GM12878 (cell line): ENCODE results near the gene EPHA8. TPM values are rescaled to one million over a fixed set of nuclear protein-coding genes. Genes with fewer than 3 reads are reported as not detected.

Experiments
- ATAC-seq: fragments of 200-7000 bp; cut with Tn5 transposase; 3 replicates; pipeline ENCODE4 v1.9.1; 2020; ENCODE audit warnings: mild to moderate bottlenecking, moderate library complexity
- BruUV-seq: library from RNA; stranded (reverse); fragments of 400-500 nt; replicated peaks from 2 replicates; lab custom pipeline; 2021; lab: Mats Ljungman, UMichigan
- CTCF ChIA-PET: fragments of 300-600 bp; sonication (Branson Sonifier 250); formaldehyde crosslinking; extraction: SDS; loops from one replicate; lab custom pipeline; 2021; ENCODE audit warnings: inconsistent platforms; lab: Yijun Ruan, JAX
- POLR2A ChIA-PET: fragments of 350-600 bp; formaldehyde crosslinking; extraction: SDS; loops from one replicate; lab custom pipeline; 2021; ENCODE audit warnings: inconsistent platforms; lab: Charles Lee
- RAD21 ChIA-PET: fragments of 300-600 bp; sonication (Branson Sonifier 250); formaldehyde crosslinking; loops from one replicate; lab custom pipeline; 2023; ENCODE audit warnings: antibody characterized with exemption; ENCODE audit not compliant: unreplicated experiment; lab: Charles Lee
- SMC1A ChIA-PET: fragments of 300-600 bp; sonication (Branson Sonifier 250); formaldehyde crosslinking; loops from one replicate; lab custom pipeline; 2023; ENCODE audit not compliant: unreplicated experiment, uncharacterized antibody; lab: Charles Lee
- DNase-seq: peaks from one replicate; pipeline ENCODE4 v3.0.0-alpha.2; 2011; ENCODE audit warnings: low read depth, low spot score
- FAIRE-seq: peaks from 3 replicates; lab custom pipeline; 2011; peaks lifted over from hg19 to GRCh38; lab: Jason Lieb, UNC
- H2AFZ ChIP-seq: 2 replicates; pipeline ENCODE4 v1.6.0; 2011; ENCODE audit warnings: low read depth, low read length, control low read depth; ENCODE audit not compliant: control insufficient read depth
- H3K27ac ChIP-seq: 2 replicates; pipeline ENCODE4 v1.5.1; 2011; ENCODE audit warnings: control low read depth; ENCODE audit not compliant: control insufficient read depth, insufficient read depth
- H3K27me3 ChIP-seq, 2 experiments: replicated peaks in 1 of 2; 2 replicates each; pipeline versions ENCODE4 v1.6.0 to v1.6.1; 2011; ENCODE audit warnings: low read length in 1 of 2; ENCODE audit not compliant: control insufficient read depth in 2 of 2, insufficient read depth in 2 of 2
- H3K36me3 ChIP-seq, 2 experiments: 2 replicates each; pipeline ENCODE4 v1.5.1; 2011; ENCODE audit warnings: low read length in 1 of 2; ENCODE audit not compliant: control insufficient read depth in 2 of 2, insufficient read depth in 2 of 2
- H3K4me1 ChIP-seq: 2 replicates; pipeline ENCODE4 v1.6.1; 2011; ENCODE audit warnings: mild to moderate bottlenecking, low read length, moderate library complexity, mixed read lengths; ENCODE audit not compliant: control insufficient read depth, insufficient read depth
- H3K4me2 ChIP-seq: 2 replicates; pipeline ENCODE4 v1.6.0; 2011; ENCODE audit warnings: control low read depth; ENCODE audit not compliant: control insufficient read depth, insufficient read depth
- H3K4me3 ChIP-seq: fragments of 200-600 bp; sonication (generic); 2 replicates; pipeline ENCODE4 v1.5.1; 2016
- H3K79me2 ChIP-seq: 2 replicates; pipeline ENCODE4 v1.6.0; 2011; ENCODE audit warnings: low read length; ENCODE audit not compliant: control insufficient read depth, insufficient read depth
- H3K9ac ChIP-seq: 2 replicates; pipeline ENCODE4 v1.8.0; 2011; ENCODE audit warnings: low read length, control low read depth, mixed read lengths; ENCODE audit not compliant: control insufficient read depth, insufficient read depth
- H3K9me3 ChIP-seq: replicated peaks from 3 replicates; pipeline ENCODE4 v1.5.1; 2011; ENCODE audit warnings: mild to moderate bottlenecking, low read length; ENCODE audit not compliant: control insufficient read depth, insufficient read depth
- H4K20me1 ChIP-seq: 2 replicates; pipeline ENCODE4 v1.6.0; 2011; ENCODE audit not compliant: control insufficient read depth, insufficient read depth
- BCL11A ChIP-seq: IDR thresholded peaks from 2 replicates; pipeline ENCODE4 v1.6.1; 2011; ENCODE audit warnings: low read depth, low read length
- EED ChIP-seq: sonication (generic); IDR thresholded peaks from 2 replicates; pipeline ENCODE4 v1.6.1; 2016; ENCODE audit warnings: antibody characterized with exemption, low read depth
- IKZF2 ChIP-seq, 2 experiments: fragments of 450-650 bp; IDR thresholded peaks; 2 replicates each; pipeline ENCODE4 v1.6.1; 2017; ENCODE audit warnings: mild to moderate bottlenecking in 2 of 2, moderate library complexity in 2 of 2
- IRF4 ChIP-seq: IDR thresholded peaks from 2 replicates; pipeline ENCODE4 v1.6.1; 2011; ENCODE audit warnings: low read depth, low read length
- POLR2A ChIP-seq: IDR thresholded peaks from 2 replicates; pipeline ENCODE4 v1.6.1; 2011; ENCODE audit warnings: low read depth, mild to moderate bottlenecking, low read length
- RFX5 ChIP-seq: IDR thresholded peaks from 2 replicates; pipeline ENCODE4 v1.6.1; 2011; ENCODE audit warnings: low read depth, low read length, improper control_type of control experiment
- ZNF207 ChIP-seq: fragments of 450-650 bp; IDR thresholded peaks from 2 replicates; pipeline ENCODE4 v1.6.1; 2014; ENCODE audit warnings: antibody characterized with exemption, mild to moderate bottlenecking, borderline replicate concordance
- WGBS: methylation state at CpG from one replicate; pipeline ENCODE4 v1.1.6; 2016; ENCODE audit warnings: low lambda C conversion rate; ENCODE audit not compliant: insufficient replicate concordance, insufficient coverage; ENCODE audit errors: missing lambda C conversion rate; 5-methylcytosine and 5-hydroxymethylcytosine counted together
- in situ Hi-C: fragments of 300-500 bp; cut with MboI; formaldehyde crosslinking; loops from 9 replicates; pipeline ENCODE4 v1.14.3; 2018; ENCODE audit warnings: mixed read lengths
- intact Hi-C: fragments of 100-400 bp; cut with micrococcal nuclease; formaldehyde crosslinking; loops from one replicate; pipeline ENCODE4 v1.14.2; 2022; ENCODE audit not compliant: unreplicated experiment
- polyA plus RNA-seq, 11 experiments: library from polyadenylated mRNA; depleted of rRNA in 4 of 11; unstranded in 6 of 11; stranded (reverse) in 5 of 11; fragments of >200 nt; fragmentation: Nextera tagmentation in 4 of 11; fragmentation: Illumina TruSeq in 1 of 11; extraction: Ambion mirVana in 4 of 11; extraction: Trizol in 1 of 11; gene quantifications; 1 replicate in 1 of 11; 2 replicates in 10 of 11; pipeline versions ENCODE4 v1.2.1 to v1.2.3, GENCODE V29; 2011 to 2016; ENCODE audit warnings: inconsistent platforms in 2 of 11, missing spikeins in 2 of 11, low read depth in 1 of 11
- total RNA-seq, 4 experiments: library from RNA; depleted of rRNA in 3 of 4; stranded (reverse); fragments of >200 nt in 3 of 4; fragmentation: Illumina TruSeq in 1 of 4; extraction: Trizol in 1 of 4; gene quantifications; 2 replicates each; pipeline versions ENCODE4 v1.2.1 to v1.2.3, GENCODE V29; 2013 to 2021
- TF ChIP-seq, protein P1 (sequence below): fragments of 450-650 bp; IDR thresholded peaks from 2 replicates; pipeline ENCODE4 v1.6.1; 2017; ENCODE audit warnings: antibody characterized with exemption, mild to moderate bottlenecking, moderate library complexity
- TF ChIP-seq, protein P2 (sequence below): fragments of 450-650 bp; IDR thresholded peaks from 2 replicates; pipeline ENCODE4 v1.6.1; 2017; ENCODE audit warnings: mild to moderate bottlenecking
- TF ChIP-seq, protein P3 (sequence below): IDR thresholded peaks from 2 replicates; pipeline ENCODE4 v1.6.1; 2012; ENCODE audit warnings: low read depth, low read length, improper control_type of control experiment
- TF ChIP-seq, protein P4 (sequence below): IDR thresholded peaks from 2 replicates; pipeline ENCODE4 v1.6.1; 2012; ENCODE audit warnings: low read depth, low read length, improper control_type of control experiment

Gene EPHA8
- total and polyA plus RNA-seq, 10 of the 15 experiments (the other 5 are each of a cell fraction or from before 2014, with no cell fraction given), result not detected

DNA sequence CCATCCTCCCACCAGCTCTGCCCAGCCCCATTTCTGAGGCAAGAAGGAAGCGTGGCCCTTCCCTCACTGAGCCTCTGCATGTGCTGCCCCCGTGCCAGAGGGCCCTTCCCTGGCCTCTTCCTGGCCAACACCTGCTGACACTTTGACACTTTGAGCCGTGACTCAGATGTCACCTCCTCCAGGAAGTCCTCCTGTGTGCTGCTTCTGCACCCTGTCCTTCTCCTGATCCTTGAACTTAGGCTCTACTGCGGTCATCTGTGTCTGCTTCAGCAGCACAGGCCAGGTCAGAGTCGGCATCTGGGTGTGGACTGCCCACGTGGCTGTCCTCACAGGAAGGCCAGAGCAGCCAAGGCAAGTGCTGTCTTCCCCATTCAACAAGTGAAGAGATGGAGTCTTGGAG, 19.6 kb upstream of the EPHA8 start:
- Histone ChIP-seq H2AFZ (no peak overlapping the region), H3K9me3 (no peaks in the 10 kb centered on the region), H3K4me3 (no peak overlapping the region), H3K27me3 (no peaks in the 10 kb centered on the region), H3K4me2 (no peak overlapping the region), H4K20me1 (no peaks in the 10 kb centered on the region), H3K9ac (no peak overlapping the region), H3K27ac (no peak overlapping the region), H3K79me2 (no peaks in the 10 kb centered on the region), H3K36me3 (no peaks in the 10 kb centered on the region), H3K4me1 (no peaks in the 10 kb centered on the region)
- TF ChIP-seq ZNF207 (no peak), POLR2A (no peak)
- CTCF ChIA-PET, result no interaction called here
- POLR2A ChIA-PET, result no interaction called here
- DNase-seq (no peak), FAIRE-seq (no peak), ATAC-seq (no peak)
- no TSS peak for BruUV-seq
- RAD21 ChIA-PET, result no interaction called here
- WGBS, result 21% methylated on average over 6 of the region's 6 CpGs
- SMC1A ChIA-PET, result no interaction called here
- intact Hi-C loops (no loop called here), in situ Hi-C loops (no loop called here)

DNA sequence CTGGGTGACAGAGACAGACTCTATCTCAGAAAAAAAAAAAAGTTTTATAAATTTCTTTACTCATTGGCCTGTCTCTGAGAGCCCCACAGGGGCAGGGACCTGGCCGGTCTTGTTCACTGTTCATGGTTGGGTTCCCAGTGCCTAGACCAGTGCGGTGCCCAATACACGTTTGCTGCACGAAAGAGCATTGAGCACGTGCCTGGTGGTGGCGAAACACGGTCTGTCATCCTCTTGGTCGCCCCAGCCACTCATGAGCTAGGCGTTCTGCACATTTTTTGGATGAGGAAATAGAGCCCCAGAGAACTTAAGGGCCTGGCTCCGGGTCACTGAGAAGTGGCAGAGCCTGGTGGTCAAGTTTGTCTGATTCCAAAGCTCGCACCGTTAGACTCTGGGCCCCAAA, 18.7 kb upstream of the EPHA8 start:
- H3K36me3 ChIP-seq, result no peaks in the 10 kb centered on the region
- no peak for FAIRE-seq
- ChIA-PET POLR2A (no interaction called here), SMC1A (no interaction called here), RAD21 (no interaction called here), CTCF (no interaction called here)
- no peak overlapping the region for H3K27ac ChIP-seq
- BruUV-seq, result no TSS peak
- no peaks in the 10 kb centered on the region for H3K79me2 ChIP-seq
- H3K4me1 ChIP-seq, result no peaks in the 10 kb centered on the region
- no peak overlapping the region for H2AFZ ChIP-seq
- H3K9ac ChIP-seq, result no peak overlapping the region
- H3K4me3 ChIP-seq, result no peak overlapping the region
- 42% methylated on average over 12 of the region's 12 CpGs for WGBS
- DNase-seq, result no peak
- H3K4me2 ChIP-seq, result no peak overlapping the region
- TF ChIP-seq, protein P1, sequence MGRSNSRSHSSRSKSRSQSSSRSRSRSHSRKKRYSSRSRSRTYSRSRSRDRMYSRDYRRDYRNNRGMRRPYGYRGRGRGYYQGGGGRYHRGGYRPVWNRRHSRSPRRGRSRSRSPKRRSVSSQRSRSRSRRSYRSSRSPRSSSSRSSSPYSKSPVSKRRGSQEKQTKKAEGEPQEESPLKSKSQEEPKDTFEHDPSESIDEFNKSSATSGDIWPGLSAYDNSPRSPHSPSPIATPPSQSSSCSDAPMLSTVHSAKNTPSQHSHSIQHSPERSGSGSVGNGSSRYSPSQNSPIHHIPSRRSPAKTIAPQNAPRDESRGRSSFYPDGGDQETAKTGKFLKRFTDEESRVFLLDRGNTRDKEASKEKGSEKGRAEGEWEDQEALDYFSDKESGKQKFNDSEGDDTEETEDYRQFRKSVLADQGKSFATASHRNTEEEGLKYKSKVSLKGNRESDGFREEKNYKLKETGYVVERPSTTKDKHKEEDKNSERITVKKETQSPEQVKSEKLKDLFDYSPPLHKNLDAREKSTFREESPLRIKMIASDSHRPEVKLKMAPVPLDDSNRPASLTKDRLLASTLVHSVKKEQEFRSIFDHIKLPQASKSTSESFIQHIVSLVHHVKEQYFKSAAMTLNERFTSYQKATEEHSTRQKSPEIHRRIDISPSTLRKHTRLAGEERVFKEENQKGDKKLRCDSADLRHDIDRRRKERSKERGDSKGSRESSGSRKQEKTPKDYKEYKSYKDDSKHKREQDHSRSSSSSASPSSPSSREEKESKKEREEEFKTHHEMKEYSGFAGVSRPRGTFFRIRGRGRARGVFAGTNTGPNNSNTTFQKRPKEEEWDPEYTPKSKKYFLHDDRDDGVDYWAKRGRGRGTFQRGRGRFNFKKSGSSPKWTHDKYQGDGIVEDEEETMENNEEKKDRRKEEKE, result no peak
- no peak for TF ChIP-seq BCL11A
- no peak for TF ChIP-seq EED
- TF ChIP-seq RFX5, result no peak
- no peak for TF ChIP-seq IRF4
- TF ChIP-seq, protein P2, sequence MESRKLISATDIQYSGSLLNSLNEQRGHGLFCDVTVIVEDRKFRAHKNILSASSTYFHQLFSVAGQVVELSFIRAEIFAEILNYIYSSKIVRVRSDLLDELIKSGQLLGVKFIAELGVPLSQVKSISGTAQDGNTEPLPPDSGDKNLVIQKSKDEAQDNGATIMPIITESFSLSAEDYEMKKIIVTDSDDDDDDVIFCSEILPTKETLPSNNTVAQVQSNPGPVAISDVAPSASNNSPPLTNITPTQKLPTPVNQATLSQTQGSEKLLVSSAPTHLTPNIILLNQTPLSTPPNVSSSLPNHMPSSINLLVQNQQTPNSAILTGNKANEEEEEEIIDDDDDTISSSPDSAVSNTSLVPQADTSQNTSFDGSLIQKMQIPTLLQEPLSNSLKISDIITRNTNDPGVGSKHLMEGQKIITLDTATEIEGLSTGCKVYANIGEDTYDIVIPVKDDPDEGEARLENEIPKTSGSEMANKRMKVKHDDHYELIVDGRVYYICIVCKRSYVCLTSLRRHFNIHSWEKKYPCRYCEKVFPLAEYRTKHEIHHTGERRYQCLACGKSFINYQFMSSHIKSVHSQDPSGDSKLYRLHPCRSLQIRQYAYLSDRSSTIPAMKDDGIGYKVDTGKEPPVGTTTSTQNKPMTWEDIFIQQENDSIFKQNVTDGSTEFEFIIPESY, result no peak
- TF ChIP-seq, protein P3, sequence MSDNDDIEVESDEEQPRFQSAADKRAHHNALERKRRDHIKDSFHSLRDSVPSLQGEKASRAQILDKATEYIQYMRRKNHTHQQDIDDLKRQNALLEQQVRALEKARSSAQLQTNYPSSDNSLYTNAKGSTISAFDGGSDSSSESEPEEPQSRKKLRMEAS, result no peak
- TF ChIP-seq IKZF2 (IDR thresholded peaks at IDR 0.05), result no peak
- TF ChIP-seq, protein P4, sequence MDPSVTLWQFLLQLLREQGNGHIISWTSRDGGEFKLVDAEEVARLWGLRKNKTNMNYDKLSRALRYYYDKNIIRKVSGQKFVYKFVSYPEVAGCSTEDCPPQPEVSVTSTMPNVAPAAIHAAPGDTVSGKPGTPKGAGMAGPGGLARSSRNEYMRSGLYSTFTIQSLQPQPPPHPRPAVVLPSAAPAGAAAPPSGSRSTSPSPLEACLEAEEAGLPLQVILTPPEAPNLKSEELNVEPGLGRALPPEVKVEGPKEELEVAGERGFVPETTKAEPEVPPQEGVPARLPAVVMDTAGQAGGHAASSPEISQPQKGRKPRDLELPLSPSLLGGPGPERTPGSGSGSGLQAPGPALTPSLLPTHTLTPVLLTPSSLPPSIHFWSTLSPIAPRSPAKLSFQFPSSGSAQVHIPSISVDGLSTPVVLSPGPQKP, result no peak
- intact Hi-C loops, result no loop called here
- no peaks in the 10 kb centered on the region for H3K9me3 ChIP-seq
- no peak for ATAC-seq
- no peaks in the 10 kb centered on the region for H4K20me1 ChIP-seq
- H3K27me3 ChIP-seq, result no peaks in the 10 kb centered on the region
- in situ Hi-C loops, result no loop called here
